Mammary epithelial cell (primary cell): ENCODE data around the gene STAC2.

Source experiments
- EZH2 ChIP-seq: IDR thresholded peaks from 2 replicates; pipeline ENCODE4 v1.6.1; 2012; ENCODE audit warnings: low read length, inconsistent platforms, borderline replicate concordance
- TF ChIP-seq, protein P1 (sequence below), 2 donors: IDR thresholded peaks in 1 of 2; conservative IDR thresholded peaks in 1 of 2; 2 replicates each; pipeline ENCODE4 v1.5.1; 2011 to 2012; ENCODE audit warnings: inconsistent platforms in 2 of 2, low read length in 2 of 2, mild to moderate bottlenecking in 2 of 2, control low read depth in 1 of 2, low read depth in 1 of 2; ENCODE audit not compliant: insufficient read depth in 1 of 2; ENCODE audit errors: extremely low read depth in 1 of 2

DNA sequence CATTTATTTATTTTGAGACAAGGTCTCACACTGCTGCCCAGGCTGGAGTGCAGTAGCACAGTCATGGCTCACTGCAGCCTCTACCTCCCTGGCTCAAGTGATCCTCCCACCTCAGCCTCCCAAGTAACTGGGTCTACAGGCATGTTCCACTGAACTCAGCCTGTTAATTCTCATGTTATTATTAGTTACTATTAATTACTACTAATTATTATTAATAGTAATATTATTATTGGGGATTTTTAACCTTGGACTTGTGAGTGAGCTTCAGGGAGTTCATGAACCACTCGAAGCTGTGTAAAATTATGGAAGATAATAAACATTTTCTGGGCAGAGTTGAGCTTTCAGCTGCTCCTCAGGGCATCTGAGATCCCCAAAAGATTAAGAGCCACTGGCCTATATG lies 4.6 kb upstream of the STAC2 start:
- TF ChIP-seq EZH2, result no peak
- TF ChIP-seq, protein P1, sequence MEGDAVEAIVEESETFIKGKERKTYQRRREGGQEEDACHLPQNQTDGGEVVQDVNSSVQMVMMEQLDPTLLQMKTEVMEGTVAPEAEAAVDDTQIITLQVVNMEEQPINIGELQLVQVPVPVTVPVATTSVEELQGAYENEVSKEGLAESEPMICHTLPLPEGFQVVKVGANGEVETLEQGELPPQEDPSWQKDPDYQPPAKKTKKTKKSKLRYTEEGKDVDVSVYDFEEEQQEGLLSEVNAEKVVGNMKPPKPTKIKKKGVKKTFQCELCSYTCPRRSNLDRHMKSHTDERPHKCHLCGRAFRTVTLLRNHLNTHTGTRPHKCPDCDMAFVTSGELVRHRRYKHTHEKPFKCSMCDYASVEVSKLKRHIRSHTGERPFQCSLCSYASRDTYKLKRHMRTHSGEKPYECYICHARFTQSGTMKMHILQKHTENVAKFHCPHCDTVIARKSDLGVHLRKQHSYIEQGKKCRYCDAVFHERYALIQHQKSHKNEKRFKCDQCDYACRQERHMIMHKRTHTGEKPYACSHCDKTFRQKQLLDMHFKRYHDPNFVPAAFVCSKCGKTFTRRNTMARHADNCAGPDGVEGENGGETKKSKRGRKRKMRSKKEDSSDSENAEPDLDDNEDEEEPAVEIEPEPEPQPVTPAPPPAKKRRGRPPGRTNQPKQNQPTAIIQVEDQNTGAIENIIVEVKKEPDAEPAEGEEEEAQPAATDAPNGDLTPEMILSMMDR (conservative IDR thresholded peaks at IDR 0.05 in 1 of 2, IDR thresholded peaks at IDR 0.05 in 1 of 2; ENCODE audit: extremely low read depth in 1 of 2, insufficient read depth in 1 of 2, low read depth in 1 of 2, low read length in 2 of 2), result no peak
